Mesothelial cell of epicardium (in vitro differentiated cells): Measurements from ENCODE around the gene MN1. TPM values are rescaled to one million over a fixed set of nuclear protein-coding genes. Genes with fewer than 3 reads are reported as not detected.

Source experiments
- DNase-seq, 2 experiments: peaks; one replicate each; pipeline ENCODE4 v3.0.0; 2021; ENCODE audit warnings: low spot score in 2 of 2; ENCODE audit not compliant: unreplicated experiment in 2 of 2
- H3K27ac Mint-ChIP-seq: 2 replicates; pipeline ENCODE4 v1.8.0; 2021; ENCODE audit warnings: mixed read lengths
- H3K27me3 Mint-ChIP-seq: 2 replicates; pipeline ENCODE4 v1.8.0; 2021; ENCODE audit warnings: low read depth, mixed read lengths
- H3K36me3 Mint-ChIP-seq: 2 replicates; pipeline ENCODE4 v1.8.0; 2021; ENCODE audit warnings: mixed read lengths
- H3K4me1 Mint-ChIP-seq: 2 replicates; pipeline ENCODE4 v1.8.0; 2021; ENCODE audit warnings: mixed read lengths
- H3K4me3 Mint-ChIP-seq: 2 replicates; pipeline ENCODE4 v1.8.0; 2021; ENCODE audit warnings: mild to moderate bottlenecking, moderate library complexity, mixed read lengths
- H3K9me3 Mint-ChIP-seq: 2 replicates; pipeline ENCODE4 v1.8.0; 2021; ENCODE audit warnings: mixed read lengths
- total RNA-seq: library from RNA; stranded (reverse); gene quantifications from 3 replicates; pipeline ENCODE4 v1.2.1, GENCODE V29; 2021
- TF ChIP-seq, protein P1 (sequence below): fragments of 200-600 bp; sonication (generic); IDR thresholded peaks from one replicate; pipeline ENCODE4 v1.5.0; 2021; ENCODE audit warnings: antibody characterized with exemption; ENCODE audit not compliant: unreplicated experiment

Gene MN1
- total RNA-seq, 1 donor from 2014 or later = 47.8 TPM

DNA sequence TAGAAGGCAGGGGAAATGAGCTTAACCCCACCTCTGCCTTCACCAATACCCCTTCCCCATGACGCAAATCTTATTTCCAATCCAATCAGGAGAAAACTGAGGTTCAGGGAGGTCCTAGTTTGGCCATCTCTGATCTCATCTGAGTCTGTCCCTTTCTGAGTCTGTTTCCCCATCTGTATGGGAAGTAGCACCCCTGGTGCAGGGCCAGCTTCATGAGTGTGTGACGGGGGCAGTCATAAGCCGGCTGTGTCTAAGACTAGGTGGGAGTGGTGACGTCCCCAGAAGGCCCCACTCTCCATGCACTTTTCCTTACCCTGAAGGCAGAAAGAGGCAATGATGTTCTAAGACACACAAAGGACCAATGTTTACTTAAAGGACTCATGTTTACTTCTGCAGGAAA, 72.3 kb downstream of the MN1 start:
- DNase-seq = no peak
- TF ChIP-seq, protein P1, sequence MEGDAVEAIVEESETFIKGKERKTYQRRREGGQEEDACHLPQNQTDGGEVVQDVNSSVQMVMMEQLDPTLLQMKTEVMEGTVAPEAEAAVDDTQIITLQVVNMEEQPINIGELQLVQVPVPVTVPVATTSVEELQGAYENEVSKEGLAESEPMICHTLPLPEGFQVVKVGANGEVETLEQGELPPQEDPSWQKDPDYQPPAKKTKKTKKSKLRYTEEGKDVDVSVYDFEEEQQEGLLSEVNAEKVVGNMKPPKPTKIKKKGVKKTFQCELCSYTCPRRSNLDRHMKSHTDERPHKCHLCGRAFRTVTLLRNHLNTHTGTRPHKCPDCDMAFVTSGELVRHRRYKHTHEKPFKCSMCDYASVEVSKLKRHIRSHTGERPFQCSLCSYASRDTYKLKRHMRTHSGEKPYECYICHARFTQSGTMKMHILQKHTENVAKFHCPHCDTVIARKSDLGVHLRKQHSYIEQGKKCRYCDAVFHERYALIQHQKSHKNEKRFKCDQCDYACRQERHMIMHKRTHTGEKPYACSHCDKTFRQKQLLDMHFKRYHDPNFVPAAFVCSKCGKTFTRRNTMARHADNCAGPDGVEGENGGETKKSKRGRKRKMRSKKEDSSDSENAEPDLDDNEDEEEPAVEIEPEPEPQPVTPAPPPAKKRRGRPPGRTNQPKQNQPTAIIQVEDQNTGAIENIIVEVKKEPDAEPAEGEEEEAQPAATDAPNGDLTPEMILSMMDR = no peak
- Mint-ChIP-seq H3K9me3 (no peaks in the 10 kb centered on the region), H3K4me3 (no peak overlapping the region), H3K27ac (no peak overlapping the region), H3K36me3 (no peaks in the 10 kb centered on the region), H3K4me1 (peaks cover 19% of the 10 kb centered on the region), H3K27me3 (peaks cover 4% of the 10 kb centered on the region)

GRCh38 chr22:27727673-27728451, 73.7 kb downstream of the MN1 start:
- Mint-ChIP-seq H3K27ac (no peak overlapping the region), H3K36me3 (no peaks in the 10 kb centered on the region), H3K4me1 (peaks cover 19% of the 10 kb centered on the region), H3K9me3 (peaks cover 5% of the 10 kb centered on the region), H3K4me3 (no peak overlapping the region), H3K27me3 (peaks cover 4% of the 10 kb centered on the region)
- no peak for DNase-seq
- TF ChIP-seq, protein P1 = no peak

GRCh38 chr22:27726686-27727449, 74.7 kb downstream of the MN1 start:
- peak overlapping the region; percentile 87 for H3K27ac Mint-ChIP-seq
- no peaks in the 10 kb centered on the region for H3K36me3 Mint-ChIP-seq
- H3K27me3 Mint-ChIP-seq = peaks cover 4% of the 10 kb centered on the region
- TF ChIP-seq, protein P1 = no peak
- H3K9me3 Mint-ChIP-seq = peaks cover 5% of the 10 kb centered on the region
- no peak overlapping the region for H3K4me3 Mint-ChIP-seq
- DNase-seq = no peak
- H3K4me1 Mint-ChIP-seq = peaks cover 19% of the 10 kb centered on the region

DNA sequence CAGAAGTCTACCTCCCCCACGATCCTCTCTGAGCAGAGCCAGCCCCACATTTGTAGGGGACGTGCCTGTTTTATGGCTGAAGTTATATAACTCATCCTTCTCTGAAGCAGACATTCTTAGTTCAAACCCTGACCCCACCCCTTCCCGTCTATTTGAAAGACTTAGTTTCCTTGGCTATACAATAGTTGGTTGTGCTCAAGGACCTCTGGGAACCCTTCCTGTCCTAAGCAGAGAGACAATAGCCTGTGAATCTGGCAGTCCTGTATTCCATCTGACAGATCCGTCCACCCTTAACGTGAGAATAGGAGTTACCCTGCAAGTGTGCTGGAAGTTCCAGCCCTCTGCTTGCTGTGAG, 75.2 kb downstream of the MN1 start:
- Mint-ChIP-seq H3K27me3 (no peaks in the 10 kb centered on the region), H3K36me3 (no peaks in the 10 kb centered on the region), H3K9me3 (peaks cover 5% of the 10 kb centered on the region), H3K4me3 (no peak overlapping the region), H3K4me1 (peaks cover 19% of the 10 kb centered on the region), H3K27ac (peak overlapping the region; percentile 87)
- no peak for DNase-seq
- TF ChIP-seq, protein P1 = no peak

GRCh38 chr22:27725661-27726060, 75.9 kb downstream of the MN1 start:
- Mint-ChIP-seq H3K36me3 (no peaks in the 10 kb centered on the region), H3K4me3 (no peak overlapping the region), H3K27ac (no peak overlapping the region), H3K4me1 (peaks cover 19% of the 10 kb centered on the region), H3K27me3 (no peaks in the 10 kb centered on the region), H3K9me3 (peaks cover 5% of the 10 kb centered on the region)
- TF ChIP-seq, protein P1 = no peak
- DNase-seq = no peak
